RKO (cell line): ENCODE measurements around the gene SCUBE2.
A peak's percentile ranks its signal among the peaks of the same experiment; 100 is the strongest.
"Not testable (repeated sequence)": the region's sequence is repeated elsewhere in the genome, so short reads cannot be mapped to it uniquely, and the experiment has no call there.

Experiments used
- DNase-seq: peaks from one replicate; pipeline ENCODE4 v3.0.0-alpha.2; 2016; ENCODE audit warnings: low spot score

The SCUBE2 gene

DNA sequence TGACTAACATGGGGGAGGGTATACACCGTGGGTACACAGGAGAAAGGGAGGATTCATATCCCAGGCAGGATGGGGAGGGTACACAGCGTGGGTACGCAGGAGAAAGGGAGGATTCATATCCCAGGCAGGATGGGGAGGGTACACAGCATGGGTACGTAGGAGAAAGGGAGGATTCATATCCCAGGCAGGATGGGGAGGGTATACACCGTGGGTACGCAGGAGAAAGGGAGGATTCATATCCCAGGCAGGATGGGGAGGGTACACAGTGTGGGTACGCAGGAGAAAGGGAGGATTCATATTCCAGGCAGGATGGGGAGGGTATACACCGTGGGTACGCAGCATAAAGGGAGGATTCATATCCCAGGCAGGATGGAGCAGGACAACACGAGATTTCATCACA lies 51.0 kb downstream of the SCUBE2 start:
- no peak for DNase-seq

- no peak for DNase-seq
Observed at GRCh38 chr11:9039863-9040262, 51.5 kb downstream of the SCUBE2 start.

- peak; percentile 29 for DNase-seq
Observed at GRCh38 chr11:9039198-9039597, 52.2 kb downstream of the SCUBE2 start.

DNA sequence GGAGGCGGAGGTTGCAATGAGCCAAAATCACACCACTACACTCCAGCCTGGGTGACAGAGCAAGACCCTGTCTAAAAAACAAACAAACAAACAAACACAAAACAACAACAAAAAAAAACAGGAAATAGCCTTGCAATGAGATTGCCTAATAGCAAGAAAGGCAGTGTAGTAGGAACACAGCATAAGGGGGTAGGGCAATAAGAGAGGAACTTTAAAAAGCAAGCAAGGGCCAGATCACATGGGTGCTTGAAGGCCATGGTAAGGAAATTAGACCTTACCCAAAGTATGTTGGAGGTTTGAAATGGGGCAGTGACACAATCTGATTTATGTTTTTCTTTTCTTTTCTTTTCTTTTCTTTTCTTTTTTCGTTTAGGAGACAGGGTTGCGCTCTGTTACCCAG lies 52.9 kb downstream of the SCUBE2 start:
- DNase-seq = no peak

DNA sequence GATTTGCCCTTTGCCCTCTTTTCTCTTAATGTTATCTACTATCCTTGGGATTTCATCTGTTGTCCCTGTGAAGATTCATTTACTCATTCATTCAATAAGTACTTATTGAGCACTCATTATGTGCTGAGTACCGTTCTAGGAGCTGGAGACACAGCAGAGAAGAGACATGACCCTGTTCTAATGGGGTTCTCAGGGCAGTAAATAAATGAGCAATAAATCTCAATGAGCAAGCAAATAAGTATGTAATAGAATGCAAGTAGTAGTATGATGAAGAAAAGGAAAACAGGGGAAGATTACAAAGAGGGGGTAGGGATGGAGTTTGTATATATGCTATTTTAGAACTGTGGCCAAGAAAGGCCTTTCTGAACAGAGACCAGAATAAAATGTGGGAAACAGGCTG lies 53.4 kb downstream of the SCUBE2 start:
- DNase-seq = no peak

- no peak for DNase-seq
Observed at GRCh38 chr11:9037046-9037780, 54.2 kb downstream of the SCUBE2 start.

DNA sequence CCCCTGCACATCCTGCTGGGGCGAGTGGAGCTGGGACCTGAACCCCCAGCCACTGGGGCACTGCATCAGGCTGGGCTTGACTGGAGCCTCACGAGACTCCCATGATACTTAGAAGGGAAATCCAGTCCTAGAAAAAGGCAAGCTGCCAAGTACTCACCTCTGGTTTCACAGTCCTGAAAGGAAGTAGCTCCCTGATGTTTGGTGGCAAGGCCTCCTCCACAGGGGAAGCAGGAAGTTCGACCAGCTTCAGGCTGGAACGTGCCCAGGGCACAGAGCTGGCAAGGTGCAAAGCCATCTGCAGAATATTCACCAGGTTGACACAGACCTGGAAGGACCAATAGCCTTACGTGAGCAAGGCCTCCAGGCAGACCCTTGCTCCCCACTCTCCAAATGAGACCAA lies 60.8 kb downstream of the SCUBE2 start:
- no peak for DNase-seq

GRCh38 chr11:9029422-9029821 lies 62.0 kb downstream of the SCUBE2 start:
- no peak for DNase-seq

- no peak for DNase-seq
Observed at GRCh38 chr11:9028581-9028980, 62.8 kb downstream of the SCUBE2 start.

- DNase-seq = no peak
Observed at GRCh38 chr11:9025101-9025850, 66.1 kb downstream of the SCUBE2 start.

GRCh38 chr11:9022961-9023680 lies 68.3 kb downstream of the SCUBE2 start:
- DNase-seq = no peak

DNA sequence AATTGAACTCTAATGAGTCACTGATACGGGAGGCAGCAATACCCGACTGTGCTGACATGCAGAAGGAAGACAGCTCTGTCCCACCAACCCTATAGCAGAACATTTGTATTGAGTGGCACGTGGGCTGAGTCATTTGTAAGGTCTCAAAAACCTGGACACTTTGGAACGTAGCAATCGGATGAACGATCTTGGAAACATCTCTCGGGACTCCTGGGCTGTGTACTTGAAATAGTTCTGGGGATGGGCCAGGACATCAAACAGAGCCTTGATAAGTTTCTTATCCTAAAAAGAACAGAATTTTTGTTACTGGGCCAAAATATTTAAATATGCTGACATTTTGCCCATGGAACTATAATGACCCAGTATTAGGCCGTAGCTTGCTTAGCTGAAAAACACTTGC lies 70.5 kb downstream of the SCUBE2 start:
- no peak for DNase-seq

- DNase-seq = no peak
Observed at GRCh38 chr11:9019861-9020260, 71.5 kb downstream of the SCUBE2 start.

DNA sequence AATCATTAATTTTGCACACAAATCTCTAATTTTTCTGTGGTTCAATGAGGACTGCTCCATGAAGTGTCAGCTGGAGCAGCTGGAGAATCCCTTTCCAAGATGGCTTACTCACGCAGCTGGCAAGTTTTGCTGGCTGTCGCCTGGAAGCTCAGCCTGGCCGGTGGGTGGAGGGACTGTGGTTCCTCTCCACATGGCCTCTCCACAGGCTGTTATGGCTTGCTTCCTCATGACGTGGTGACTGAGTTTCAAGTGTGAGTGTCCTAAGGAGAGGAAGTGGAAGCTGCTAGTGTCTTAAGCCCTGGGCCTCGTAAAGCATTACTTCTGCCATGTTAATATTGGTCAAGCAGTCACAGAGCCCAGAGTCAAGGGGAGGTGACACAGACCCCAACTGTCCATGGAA lies 73.6 kb downstream of the SCUBE2 start:
- no peak for DNase-seq

- DNase-seq = no peak
Observed at GRCh38 chr11:9016916-9017642, 74.3 kb downstream of the SCUBE2 start.

DNA sequence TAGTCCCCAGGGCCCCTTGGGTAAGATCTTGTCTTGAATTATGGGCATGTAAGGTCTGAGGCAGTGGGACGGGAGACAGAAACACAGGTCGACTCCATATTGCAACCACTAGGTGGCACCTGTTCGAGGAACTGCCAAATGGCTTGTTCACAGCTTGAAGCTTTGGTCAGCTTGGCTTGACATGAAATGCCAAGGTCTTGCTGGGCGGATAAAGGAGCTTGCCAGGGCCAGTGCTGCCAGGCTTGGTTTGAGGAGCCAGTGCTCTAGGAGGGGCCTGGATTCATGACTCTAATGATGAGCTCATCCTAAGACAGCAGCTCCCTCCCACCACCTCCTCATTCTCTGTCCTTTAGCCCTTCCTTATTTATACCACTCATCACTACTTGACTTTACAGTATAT lies 75.7 kb downstream of the SCUBE2 start:
- DNase-seq = peak; percentile 83

DNA sequence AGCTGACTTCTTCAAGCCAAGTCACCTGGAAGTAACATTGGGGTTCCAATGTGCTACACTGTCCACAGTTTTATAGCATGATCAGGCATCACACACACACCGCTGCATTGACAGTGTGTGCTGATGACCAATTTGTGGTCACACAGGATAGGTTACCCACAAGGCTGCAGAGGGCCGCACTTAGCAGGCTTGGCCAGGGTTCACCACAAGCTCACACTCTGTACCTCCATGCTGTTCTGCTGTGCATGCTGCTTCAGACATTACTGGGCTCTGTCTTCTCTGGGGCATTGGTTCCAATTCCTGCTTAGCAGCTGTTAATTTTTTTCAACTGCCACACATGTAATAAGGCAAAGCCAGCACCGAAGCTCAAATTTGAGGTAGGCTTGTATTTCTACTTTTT lies 76.6 kb downstream of the SCUBE2 start:
- no peak for DNase-seq

DNA sequence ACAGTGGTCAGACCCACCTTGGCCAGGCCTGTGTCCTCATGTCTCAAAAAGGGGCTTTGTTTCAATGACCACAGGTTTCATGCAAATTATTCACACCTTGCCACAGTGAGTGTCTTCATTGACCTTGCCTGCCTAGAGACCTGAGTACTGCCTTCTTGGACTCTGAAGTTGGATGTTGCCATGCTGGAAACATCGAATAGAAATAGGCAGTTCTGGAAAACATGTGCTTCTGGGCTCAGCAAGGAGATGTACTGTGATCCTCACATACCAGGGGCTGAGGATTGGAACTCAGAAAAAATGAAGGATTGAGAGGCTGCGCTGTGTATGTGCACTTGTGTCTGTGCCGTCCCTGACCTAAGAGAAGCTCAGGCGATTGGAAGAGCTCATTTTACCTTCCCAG lies 78.0 kb downstream of the SCUBE2 start:
- DNase-seq = no peak

GRCh38 chr11:9009538-9009937 lies 81.9 kb downstream of the SCUBE2 start:
- not testable (repeated sequence) for DNase-seq

DNA sequence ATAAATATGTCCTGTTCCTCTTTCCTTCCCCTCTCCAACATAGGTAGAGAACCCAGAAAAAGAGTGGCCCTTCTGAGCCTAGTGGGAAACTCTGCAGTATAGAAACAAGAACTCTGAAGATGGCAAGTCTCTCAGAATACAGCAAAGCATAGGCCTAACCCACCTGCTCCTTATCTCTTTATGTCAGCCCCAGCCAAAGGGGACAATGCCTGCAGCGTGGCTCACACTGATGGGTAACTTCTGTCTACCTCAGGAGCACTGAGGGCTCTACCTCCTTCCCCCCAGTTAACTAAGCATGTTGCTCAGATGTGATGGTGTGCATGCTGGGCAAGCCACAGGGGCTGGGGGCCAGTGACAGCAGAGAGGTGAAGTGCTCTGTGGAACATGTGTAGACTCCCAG lies 82.7 kb downstream of the SCUBE2 start:
- DNase-seq = no peak

DNA sequence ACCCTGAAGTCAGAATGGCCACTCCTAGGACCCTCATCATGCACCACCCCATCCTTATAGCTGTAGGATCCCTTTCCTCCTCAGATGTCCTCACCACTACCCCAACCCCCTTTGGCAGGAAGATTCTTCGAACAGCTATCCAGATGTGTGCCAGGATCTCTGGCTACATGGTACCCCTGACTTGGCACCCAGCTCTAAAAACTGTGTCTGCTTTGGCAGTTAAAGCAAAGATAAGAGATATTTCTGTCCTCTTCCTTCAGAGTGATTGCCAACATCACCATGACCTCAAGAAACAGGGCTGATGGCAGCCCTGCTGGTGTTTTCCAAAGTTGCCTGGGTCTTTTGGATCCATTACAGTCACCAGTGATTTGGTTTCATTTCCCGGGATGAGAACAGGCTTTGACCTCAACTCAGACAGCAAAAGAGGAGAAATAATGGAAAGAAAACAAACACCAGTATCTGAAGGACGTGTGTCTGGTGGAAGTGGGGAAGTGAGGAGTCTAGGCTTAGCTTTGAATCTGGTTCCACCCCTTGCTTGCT lies 83.3 kb downstream of the SCUBE2 start:
- DNase-seq = no peak

GRCh38 chr11:9005087-9005486 lies 86.3 kb downstream of the SCUBE2 start:
- DNase-seq = no peak
